Left lobe of liver (tissue), 2 donors: Measurements from ENCODE around the gene PCBP3. TPM values are rescaled to one million over a fixed set of nuclear protein-coding genes. Genes with fewer than 3 reads are reported as not detected.
"Not testable (repeated sequence)": the region's sequence is repeated elsewhere in the genome, so short reads cannot be mapped to it uniquely, and the experiment has no call there.

ENCODE experiments used
- ATAC-seq: fragments of 200-7000 bp; cut with Tn5 transposase; one replicate; pipeline ENCODE4 v1.9.1; 2020; ENCODE audit warnings: mild to moderate bottlenecking, moderate library complexity
- DNase-seq: peaks from one replicate; pipeline ENCODE4 v3.0.0-alpha.2; 2020; ENCODE audit warnings: low spot score
- total RNA-seq: library from RNA; stranded (reverse); gene quantifications from one replicate; pipeline ENCODE4 v1.2.1, GENCODE V29; 2021
- donor health status: DM: no; HTN: no; CAD: no; lungs with moderate emphysema.
- donor health status: DM: no; HTN: yes; CAD: no.

Gene PCBP3
- total RNA-seq, 1 donor from 2014 or later, result 0.83 TPM

DNA sequence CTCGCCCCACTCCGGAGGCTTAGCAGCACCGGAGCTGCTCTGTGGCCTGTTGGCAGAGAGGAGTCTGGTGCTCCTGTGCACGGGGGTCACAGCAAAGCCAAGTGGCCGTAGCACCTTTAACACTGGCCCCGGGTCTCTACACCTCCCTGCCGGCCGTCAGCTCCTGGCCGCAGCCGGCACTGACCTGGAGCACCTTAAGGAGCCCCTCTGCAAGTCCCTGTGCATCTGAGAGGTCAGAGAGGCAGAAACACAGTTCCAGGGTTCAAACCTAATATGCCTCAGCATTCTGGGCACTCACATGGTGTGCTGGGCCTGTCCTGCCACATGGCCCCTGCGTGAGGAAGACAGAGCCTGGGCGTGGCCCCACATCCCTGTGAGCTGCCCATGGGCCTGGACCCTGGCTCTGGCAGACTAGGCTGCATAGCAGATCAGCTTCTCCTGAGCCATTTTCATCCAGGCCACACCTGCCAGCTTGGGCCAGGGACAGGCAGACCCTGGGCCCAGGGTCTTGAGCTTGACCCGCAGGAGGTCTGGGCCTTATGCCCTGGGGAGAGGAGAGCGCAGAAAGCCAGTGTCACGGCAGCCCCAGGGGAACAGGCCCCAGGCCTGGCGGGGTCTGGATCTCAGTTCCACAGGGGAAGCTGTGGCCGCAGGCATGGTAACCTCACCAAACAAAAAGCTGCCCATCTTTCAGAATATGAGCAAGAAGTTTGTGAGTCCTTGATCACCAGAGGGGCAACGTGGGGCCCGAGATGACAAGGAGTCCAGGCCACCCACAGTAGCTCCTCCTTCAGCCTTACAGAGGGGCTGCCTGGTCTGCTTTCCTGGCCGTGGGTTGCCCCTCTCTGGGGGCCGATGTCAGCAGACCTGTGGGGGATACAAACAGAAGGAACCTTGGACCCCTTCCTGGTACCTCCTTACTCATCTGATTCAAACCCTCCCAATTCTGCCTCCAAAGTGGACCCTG is 192.1 kb downstream of the PCBP3 start:
- ATAC-seq, result no peak
- DNase-seq, result no peak

DNA sequence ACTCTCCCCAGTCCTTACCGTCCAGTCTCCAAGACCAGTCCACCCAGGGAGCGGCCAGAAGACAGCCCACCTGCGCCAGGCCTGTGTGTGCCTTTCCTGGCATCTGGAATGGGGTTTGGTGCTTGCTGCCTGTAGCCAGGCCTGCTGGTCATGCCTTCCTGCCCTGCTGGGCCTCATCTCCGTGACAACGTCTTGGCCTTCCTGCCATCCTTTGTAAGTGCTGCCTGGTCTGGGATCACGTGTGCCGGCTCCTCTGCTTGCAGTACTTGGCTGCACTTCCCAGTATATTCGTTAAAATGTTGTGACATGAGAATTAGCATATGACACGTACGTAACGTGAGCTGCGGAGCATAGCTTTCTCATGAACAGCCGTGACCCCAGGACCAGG is 192.7 kb downstream of the PCBP3 start:
- ATAC-seq (no peak), DNase-seq (no peak)

DNA sequence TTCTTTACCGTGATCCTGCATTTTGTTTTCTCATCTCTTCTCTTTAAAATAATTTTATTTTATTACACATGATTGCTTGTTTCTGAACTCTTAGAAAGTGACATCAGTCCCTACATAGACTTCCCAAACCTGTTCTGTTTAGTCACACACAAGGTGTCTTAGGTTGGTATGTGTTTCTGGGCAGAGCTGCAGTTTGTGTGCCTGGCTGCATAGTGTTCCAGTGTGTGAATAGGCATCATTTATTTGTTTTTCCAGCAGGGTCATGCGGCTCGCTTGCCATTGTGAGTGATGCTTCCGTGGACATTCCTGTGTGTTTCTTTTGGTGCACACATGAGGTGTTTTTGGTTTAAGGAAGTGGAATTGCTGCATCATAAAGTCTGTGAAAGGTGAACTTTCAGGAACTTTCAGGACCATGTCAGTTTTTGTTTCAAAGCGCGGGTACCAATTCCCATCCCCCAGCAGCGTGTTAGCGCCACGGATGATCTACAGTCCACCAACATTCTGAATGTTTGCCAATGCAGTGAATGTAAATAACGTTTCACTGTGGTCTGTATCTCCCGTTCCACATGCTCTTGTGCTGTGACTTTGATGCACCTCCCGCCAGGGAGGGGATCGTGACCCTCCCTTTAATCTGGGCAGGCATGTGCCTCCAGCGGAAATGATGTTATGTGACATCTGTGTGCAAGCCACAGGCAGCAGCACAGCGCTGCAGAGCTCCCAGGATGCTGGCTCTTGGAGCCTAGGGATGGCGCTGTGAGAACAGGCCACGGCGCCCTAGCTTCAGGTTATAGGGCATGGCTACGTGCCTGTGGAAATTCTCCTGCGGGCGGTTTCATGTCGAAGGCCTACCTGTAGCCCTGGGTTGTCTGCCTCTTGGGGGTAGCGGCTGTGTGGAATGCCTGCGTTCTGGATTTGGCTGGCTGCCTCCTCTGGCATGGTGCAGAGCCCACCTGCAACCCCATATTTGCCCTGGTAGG is 193.5 kb downstream of the PCBP3 start:
- no peak for DNase-seq
- ATAC-seq, result no peak

DNA sequence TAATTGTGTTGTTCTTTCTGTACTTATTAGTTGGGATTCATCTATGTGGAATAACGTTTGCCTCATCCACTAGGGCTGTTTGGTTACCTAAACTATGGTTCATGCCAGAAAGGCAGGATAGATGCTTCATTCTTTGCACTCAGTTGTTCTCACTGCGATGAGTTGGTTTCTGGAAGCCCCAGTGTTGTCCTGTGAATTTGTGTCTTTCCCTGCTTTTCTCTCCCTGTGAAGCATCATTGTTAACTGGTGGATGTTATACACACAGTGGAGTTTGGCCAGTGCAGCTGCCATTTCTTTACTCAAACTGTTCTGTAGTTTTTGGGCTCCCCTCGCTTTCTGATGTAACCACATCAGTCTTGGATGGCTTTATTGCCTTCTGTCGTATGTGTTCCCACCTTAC is 194.4 kb downstream of the PCBP3 start:
- ATAC-seq (no peak), DNase-seq (no peak)

DNA sequence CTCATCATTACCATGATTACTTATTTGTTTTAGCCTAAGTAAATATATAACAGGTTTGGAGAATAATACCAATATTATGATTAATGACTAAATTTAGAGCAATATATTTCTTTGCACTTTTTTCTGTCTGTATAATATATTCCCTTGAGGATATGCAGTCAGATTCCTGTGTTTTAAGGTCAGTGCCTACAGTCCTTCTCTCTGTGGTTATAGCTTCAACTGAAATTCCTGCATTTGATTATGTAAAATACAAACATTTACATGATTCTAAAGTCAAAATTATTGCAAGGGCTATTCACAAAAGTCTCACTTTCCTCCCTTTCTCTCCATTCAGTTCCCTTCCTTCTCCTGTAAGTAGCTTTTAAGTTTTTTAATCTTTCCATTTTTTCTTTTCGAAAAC is 195.1 kb downstream of the PCBP3 start:
- ATAC-seq, result no peak
- no peak for DNase-seq

DNA sequence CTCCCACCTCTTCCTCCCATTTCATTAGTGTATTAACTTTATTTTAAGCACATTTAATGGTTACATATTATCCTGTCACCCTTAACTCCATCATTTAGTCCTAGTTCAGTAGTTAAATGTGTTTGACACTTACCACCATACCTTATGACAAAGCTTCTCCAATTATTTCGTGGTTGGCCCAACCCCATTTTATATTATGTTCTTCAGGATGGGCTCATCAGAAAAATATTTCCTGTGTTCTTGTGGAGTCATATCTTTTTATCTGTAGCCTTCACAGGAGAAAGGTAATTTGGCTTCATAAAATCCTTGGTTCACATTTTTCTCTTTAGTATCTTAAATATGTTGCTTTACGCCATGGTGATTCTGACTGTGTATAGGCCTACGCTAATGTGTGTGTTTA is 195.7 kb downstream of the PCBP3 start:
- no peak for ATAC-seq
- DNase-seq, result no peak

DNA sequence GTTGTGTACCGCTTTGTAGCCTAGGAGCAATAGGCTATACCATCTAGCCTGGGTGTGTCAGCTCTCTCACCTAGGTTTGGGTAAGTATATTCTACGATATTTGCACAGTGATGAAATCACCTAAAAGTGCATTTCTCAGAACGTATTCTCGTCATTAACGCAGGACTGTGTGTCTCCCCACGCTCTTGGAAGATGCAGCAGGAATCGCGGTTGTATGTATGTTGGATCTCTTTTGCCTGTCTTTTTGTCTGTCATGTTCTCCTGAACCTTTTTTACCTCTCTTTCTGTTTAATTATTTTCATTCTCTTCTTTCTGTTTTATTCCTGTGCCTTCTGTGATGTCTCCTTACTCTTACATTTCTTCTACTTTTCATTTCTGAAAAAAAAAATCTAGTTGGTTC is 197.5 kb downstream of the PCBP3 start:
- ATAC-seq (no peak), DNase-seq (no peak)

DNA sequence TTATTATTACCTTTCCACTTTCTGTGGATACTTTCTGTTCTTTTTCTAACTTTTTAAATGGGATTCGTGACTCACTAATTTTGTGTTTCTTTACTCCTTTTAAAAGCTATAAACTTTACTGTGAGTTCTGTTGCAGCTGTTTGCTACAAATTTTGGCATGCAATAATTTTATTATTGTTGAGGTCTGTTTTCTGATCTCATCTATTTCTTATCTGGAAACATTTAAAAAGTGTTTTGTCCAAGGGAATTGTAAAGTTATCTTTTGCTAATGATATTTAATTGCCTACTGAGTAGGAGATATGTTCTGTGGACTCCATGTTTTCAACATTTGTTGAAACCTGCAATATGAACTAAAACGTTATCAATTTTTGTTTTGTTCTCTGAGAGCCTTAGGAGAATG is 199.9 kb downstream of the PCBP3 start:
- DNase-seq (no peak), ATAC-seq (no peak)

DNA sequence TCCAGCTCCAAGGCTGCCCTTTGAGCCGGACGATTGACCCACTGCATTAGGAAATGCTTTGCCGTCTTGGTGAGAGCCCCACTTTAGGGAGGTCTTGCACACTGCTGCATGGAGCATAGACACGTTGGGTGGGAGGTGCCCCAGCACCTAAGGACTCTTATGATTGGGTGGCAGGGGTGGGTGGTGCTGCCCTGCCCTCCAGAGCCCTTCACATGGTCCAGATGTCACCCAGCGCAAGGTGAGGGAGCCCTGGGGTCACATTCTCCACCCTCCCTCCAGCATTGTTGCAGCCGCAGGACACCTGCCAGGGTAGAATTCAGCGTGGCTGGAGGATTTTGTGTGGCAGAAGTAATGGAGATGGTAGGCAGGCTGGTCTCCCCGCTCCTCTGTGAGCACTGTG is 200.7 kb downstream of the PCBP3 start:
- ATAC-seq, result no peak

DNA sequence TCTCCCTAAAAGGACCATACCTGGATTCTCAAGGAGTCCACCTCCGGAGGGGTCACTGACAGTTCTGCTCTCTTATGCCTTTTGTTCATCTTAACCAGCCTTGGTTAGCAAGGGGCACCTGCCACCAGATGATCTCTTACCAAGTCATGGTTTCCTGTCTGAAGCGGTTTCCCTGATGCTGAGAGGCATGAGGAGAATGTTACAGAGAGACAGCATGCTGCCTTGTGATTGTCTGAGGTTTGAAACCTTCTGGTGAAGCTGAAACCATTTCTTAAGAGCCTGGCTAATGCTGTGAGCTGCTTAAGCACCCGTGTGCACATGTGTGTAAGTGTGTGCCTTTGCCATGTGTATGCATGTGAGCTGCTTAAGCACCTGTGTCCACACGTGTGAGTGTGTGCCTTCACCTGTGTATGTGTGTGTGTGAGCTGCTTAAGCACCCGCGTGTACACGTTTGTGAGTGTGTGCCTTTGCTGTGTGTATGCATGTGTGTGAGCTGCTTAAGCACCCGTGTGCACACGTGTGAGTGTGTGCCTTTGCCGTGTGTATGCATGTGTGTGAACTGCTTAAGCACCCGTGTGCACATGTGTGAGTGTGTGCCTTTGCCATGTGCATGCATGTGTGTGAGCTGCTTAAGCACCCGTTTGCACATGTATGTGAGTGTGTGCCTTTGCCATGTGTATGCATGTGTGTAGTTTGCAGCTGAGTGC is 201.7 kb downstream of the PCBP3 start:
- ATAC-seq, result no peak
- peak; percentile 12 for DNase-seq

More for the DNA sequence above, 200.7 kb downstream of the PCBP3 start:
- DNase-seq, result peak; percentile 36

DNA sequence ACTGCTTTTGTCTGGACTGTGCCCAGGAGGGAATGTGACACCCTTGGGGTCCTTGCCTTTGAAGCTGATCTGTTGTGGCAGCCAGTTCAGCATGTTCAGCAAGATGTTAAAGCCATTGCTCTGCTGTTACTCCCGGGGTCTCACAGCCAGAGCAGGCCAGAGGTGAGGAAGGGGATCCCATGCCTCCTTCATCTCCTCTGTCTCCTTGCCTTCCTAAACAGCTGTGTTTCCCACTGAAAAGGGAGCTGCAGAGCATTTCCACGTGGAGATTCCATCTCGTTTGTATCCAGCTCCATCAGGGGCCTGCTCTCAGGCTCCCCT is 202.2 kb downstream of the PCBP3 start:
- ATAC-seq (no peak), DNase-seq (peak; percentile 14)

DNA sequence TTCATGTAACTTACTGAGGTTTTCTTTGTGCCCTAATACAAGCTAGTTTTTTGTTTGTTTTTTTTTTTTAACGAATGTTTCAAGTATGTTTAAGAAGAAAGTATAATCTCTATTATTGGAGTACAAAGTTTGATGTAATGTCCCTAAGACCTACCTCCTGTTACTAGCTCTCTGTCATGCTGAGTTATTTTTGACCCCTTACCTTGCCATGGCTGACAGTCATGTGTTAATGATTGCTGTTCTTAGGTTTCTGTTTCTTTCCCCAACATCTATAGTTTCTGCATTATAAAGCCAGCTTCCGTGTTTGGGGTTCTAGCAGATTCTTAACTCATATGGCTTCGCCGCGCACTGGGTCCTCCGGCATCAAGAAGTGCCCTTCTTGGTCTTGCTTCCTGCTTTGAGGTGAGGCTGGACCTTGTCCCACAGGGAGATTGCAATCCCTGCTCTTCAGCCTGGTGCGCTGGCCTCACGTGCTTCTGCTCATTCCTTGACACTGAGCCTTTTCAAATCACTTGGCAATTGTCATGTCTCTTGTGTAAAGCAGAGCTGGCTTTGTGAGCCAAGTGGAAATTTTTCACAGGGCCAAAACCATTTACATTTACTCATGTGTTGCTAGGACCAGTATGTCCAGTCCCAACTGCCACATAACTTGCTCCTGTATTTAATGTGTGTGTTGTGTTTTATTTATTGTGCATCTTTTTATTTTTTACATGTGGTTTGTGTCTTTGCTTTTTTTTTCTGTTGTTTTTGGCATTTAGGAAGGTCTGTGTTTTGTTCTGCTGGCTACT is 203.0 kb downstream of the PCBP3 start:
- ATAC-seq (no peak), DNase-seq (peak; percentile 23)

DNA sequence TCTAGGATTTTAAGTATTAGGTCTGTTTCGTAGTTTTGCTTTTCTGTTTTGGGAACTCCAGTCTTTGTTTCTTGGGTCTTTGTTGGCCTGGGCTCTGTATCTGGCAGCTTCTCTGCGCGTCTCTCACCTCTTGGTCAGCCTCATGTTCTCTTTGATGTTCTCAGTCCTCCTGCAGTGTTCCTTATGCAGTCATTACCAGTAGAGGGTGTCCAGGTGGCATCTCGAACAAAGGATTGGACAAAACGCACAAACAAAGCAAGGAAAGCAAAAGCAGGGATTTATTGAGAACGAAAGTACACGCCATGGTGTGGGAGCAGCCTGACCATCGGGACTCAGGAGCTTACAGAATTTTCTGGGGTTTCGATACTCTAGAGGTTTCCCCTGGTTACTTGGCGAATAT is 204.3 kb downstream of the PCBP3 start:
- DNase-seq (peak; percentile 12), ATAC-seq (no peak)

DNA sequence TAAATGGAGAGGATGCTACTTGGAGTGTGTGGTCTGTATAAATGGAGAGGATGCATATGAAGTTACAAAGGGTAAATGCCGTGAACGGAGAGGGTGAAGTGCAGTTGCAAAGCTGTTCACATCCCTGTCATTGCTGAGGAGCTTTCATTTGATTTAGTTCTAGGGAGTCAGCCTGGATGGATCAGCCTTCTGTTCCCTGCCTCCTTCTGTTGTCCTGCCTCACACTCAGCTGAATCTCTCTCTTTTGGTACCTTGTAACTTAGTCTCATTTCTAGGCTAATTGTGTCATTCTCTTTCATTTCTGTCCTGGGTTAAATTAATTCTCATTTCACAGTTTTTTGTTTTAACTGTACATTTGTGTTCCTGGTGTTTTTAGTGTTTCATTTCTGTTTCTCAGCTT is 204.8 kb downstream of the PCBP3 start:
- ATAC-seq, result no peak

DNA sequence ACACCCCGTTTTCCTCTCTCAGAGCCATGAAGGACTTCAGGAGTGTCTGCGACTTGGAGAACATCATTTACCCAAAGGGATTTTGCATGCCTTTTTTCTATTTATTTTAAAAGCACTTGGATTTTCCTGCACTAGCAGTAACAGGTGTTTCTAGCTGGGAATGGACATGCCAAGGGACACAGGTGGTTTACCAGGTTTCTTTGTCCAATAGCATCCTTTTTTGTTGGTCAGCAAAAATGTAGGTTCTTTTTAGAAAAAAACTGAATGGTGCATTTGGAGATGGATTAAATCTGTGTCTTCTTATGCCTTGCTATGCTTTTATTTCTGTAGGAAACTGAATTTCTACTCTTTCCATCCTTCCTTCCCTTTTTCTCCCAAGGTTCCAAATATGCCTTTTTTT is 205.3 kb downstream of the PCBP3 start:
- DNase-seq (peak; percentile 6), ATAC-seq (no peak)

More for the DNA sequence above, 204.8 kb downstream of the PCBP3 start:
- DNase-seq, result peak; percentile 3

DNA sequence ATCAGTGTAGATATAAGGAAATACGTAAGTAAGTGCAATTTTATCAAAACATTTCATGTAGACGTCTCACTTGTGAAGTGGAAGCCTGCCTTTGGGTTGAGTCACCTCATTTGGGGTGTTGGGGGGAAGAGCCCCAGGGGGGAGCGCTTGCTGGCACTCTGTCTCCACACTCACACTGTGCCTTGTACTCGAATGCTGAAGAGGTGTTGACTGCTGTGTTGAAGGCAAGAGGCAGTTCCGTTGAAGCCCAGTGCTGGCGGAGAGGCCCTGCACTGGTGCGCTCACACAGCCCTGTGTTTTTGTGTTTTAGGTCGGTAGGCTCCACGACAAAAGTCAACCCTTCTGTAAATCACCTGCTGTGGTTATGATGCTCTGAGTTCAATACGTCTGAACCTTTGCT is 206.1 kb downstream of the PCBP3 start:
- ATAC-seq (no peak), DNase-seq (peak; percentile 5)

DNA sequence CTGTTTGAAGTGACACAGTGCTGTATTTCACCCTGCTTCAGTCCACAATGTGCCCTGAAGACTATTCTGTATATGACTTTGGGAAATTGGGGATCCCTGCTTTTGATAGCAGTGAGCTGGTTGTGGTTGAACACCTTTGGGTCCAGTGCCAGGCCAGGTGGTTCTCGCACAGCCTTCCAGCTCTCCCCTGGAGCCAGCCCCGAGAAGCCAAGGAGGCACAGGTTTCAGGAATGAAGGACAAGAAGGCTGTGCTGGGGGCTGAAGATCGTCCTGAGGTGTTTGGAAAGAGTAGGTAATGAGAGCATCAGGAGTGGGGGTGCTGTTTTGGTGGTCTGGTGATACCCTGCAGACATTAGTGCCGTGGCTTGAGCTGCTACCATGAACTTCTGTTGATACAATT is 206.7 kb downstream of the PCBP3 start:
- DNase-seq, result peak; percentile 10
- no peak for ATAC-seq

DNA sequence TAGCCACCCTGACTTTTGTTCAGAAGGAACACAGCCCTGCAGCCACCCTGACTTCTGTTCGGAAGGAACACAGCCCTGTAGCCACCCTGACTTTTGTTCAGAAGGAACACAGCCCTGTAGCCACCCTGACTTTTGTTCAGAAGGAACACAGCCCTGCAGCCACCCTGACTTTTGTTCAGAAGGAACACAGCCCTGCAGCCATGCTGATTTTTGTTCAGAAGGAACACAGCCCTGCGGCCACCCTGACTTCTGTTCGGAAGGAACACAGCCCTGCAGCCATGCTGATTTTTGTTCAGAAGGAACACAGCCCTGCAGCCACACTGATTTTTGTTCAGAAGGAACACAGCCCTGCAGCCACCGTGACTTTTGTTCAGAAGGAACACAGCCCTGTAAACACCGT is 208.9 kb downstream of the PCBP3 start:
- not testable (repeated sequence) for ATAC-seq

DNA sequence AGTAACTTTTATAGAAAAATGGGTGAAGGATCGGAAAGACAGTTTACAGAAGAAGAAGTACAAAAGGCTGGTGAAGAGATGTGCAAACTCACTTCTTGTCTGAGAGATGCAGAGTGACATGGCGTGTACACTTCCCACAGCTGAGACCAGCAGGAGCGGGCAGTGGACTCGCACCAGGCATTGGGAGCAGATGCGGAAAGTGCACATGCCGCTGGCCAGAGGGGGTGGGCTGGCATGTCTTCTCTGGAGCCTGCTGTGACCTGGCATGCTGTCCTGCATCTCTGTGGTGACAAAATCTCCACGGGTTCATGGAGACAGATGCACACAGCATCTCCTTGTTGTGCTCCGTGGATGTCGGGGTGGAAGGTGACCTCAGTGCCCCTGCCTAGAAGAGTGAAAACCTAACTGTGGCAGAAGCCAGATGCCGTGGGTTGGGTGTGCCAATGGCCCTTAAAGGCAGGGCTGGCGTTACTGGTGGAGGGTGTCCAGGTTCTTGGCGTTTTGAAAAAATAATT is 209.4 kb downstream of the PCBP3 start:
- ATAC-seq (no peak), DNase-seq (peak; percentile 29)

More for the DNA sequence above, 208.9 kb downstream of the PCBP3 start:
- DNase-seq, result peak; percentile 11
